Measurements from ENCODE around the gene SETD1A.

The SETD1A gene

GRCh38 chr16:31005350-31006085 lies 48.0 kb downstream of the SETD1A start:
- peaks cover 0 to 2% (median 0%) of the 10 kb centered on the region in 5 donors for H3K9me3 ChIP-seq (ENCODE audit: control insufficient read depth in 5 of 5, low read length in 5 of 5)
- H3K27ac ChIP-seq (ENCODE audit: low read depth, low read length): no peak overlapping the region
- H3K36me3 ChIP-seq (ENCODE audit: control insufficient read depth in 5 of 5, insufficient read depth in 5 of 5, low read length in 5 of 5): no peaks in the 10 kb centered on the region
- peaks cover 0 to 15% (median 0%) of the 10 kb centered on the region in 5 donors for H3K4me1 ChIP-seq (ENCODE audit: control insufficient read depth in 5 of 5, insufficient read depth in 5 of 5, low read length in 5 of 5)
- peaks cover 15 to 25% (median 19%) of the 10 kb centered on the region in 5 donors for H3K27me3 ChIP-seq (ENCODE audit: control insufficient read depth in 5 of 5, insufficient read depth in 4 of 5, low read length in 5 of 5)
- no peak overlapping the region for H3K9ac ChIP-seq (ENCODE audit: low read length in 5 of 5)
- no peak overlapping the region for H3K4me3 ChIP-seq (ENCODE audit: low read depth in 1 of 5, low read length in 5 of 5)

GRCh38 chr16:31006086-31006385 lies 48.5 kb downstream of the SETD1A start:
- no peak overlapping the region for H3K4me3 ChIP-seq (ENCODE audit: low read depth in 1 of 5, low read length in 5 of 5)
- H3K9me3 ChIP-seq (ENCODE audit: control insufficient read depth in 5 of 5, low read length in 5 of 5): peaks cover 0 to 2% (median 0%) of the 10 kb centered on the region in 5 donors
- no peak overlapping the region for H3K27ac ChIP-seq (ENCODE audit: low read depth, low read length)
- peaks cover 15 to 28% (median 23%) of the 10 kb centered on the region in 5 donors for H3K27me3 ChIP-seq (ENCODE audit: control insufficient read depth in 5 of 5, insufficient read depth in 4 of 5, low read length in 5 of 5)
- no peak overlapping the region for H3K9ac ChIP-seq (ENCODE audit: low read length in 5 of 5)
- H3K4me1 ChIP-seq (ENCODE audit: control insufficient read depth in 5 of 5, insufficient read depth in 5 of 5, low read length in 5 of 5): peaks cover 0 to 15% (median 0%) of the 10 kb centered on the region in 5 donors
- no peaks in the 10 kb centered on the region for H3K36me3 ChIP-seq (ENCODE audit: control insufficient read depth in 5 of 5, insufficient read depth in 5 of 5, low read length in 5 of 5)

- H3K4me3 ChIP-seq (ENCODE audit: low read depth in 1 of 5, low read length in 5 of 5): no peak overlapping the region
- H3K27me3 ChIP-seq (ENCODE audit: control insufficient read depth in 5 of 5, insufficient read depth in 4 of 5, low read length in 5 of 5): peaks cover 15 to 34% (median 28%) of the 10 kb centered on the region in 5 donors
- no peak overlapping the region for H3K27ac ChIP-seq (ENCODE audit: low read depth, low read length)
Measured at GRCh38 chr16:31006589-31006988, 49.0 kb downstream of the SETD1A start.

GRCh38 chr16:31007684-31008083 lies 50.1 kb downstream of the SETD1A start:
- Histone ChIP-seq H3K27ac (ENCODE audit: low read depth, low read length) (no peak overlapping the region), H3K9me3 (ENCODE audit: control insufficient read depth in 5 of 5, low read length in 5 of 5) (peaks cover 0 to 2% (median 0%) of the 10 kb centered on the region in 5 donors), H3K27me3 (ENCODE audit: control insufficient read depth in 5 of 5, insufficient read depth in 4 of 5, low read length in 5 of 5) (peaks cover 19 to 40% (median 31%) of the 10 kb centered on the region in 5 donors), H3K4me1 (ENCODE audit: control insufficient read depth in 5 of 5, insufficient read depth in 5 of 5, low read length in 5 of 5) (peaks cover 0 to 2% (median 0%) of the 10 kb centered on the region in 5 donors), H3K36me3 (ENCODE audit: control insufficient read depth in 5 of 5, insufficient read depth in 5 of 5, low read length in 5 of 5) (no peaks in the 10 kb centered on the region), H3K4me3 (ENCODE audit: low read depth in 1 of 5, low read length in 5 of 5) (no peak overlapping the region), H3K9ac (ENCODE audit: low read length in 5 of 5) (no peak overlapping the region)

More at GRCh38 chr16:31006589-31006988, 49.0 kb downstream of the SETD1A start:
- Histone ChIP-seq H3K4me1 (ENCODE audit: control insufficient read depth in 5 of 5, insufficient read depth in 5 of 5, low read length in 5 of 5) (peaks cover 0 to 13% (median 0%) of the 10 kb centered on the region in 5 donors), H3K9me3 (ENCODE audit: control insufficient read depth in 5 of 5, low read length in 5 of 5) (peaks cover 0 to 2% (median 0%) of the 10 kb centered on the region in 5 donors), H3K9ac (ENCODE audit: low read length in 5 of 5) (no peak overlapping the region), H3K36me3 (ENCODE audit: control insufficient read depth in 5 of 5, insufficient read depth in 5 of 5, low read length in 5 of 5) (no peaks in the 10 kb centered on the region)

- no peaks in the 10 kb centered on the region for H3K36me3 ChIP-seq (ENCODE audit: control insufficient read depth in 5 of 5, insufficient read depth in 5 of 5, low read length in 5 of 5)
- peaks cover 19 to 40% (median 31%) of the 10 kb centered on the region in 5 donors for H3K27me3 ChIP-seq (ENCODE audit: control insufficient read depth in 5 of 5, insufficient read depth in 4 of 5, low read length in 5 of 5)
- H3K9me3 ChIP-seq (ENCODE audit: control insufficient read depth in 5 of 5, low read length in 5 of 5): peaks cover 0 to 2% (median 0%) of the 10 kb centered on the region in 5 donors
- H3K4me3 ChIP-seq (ENCODE audit: low read depth in 1 of 5, low read length in 5 of 5): no peak overlapping the region
- H3K27ac ChIP-seq (ENCODE audit: low read depth, low read length): no peak overlapping the region
- no peak overlapping the region for H3K9ac ChIP-seq (ENCODE audit: low read length in 5 of 5)
- H3K4me1 ChIP-seq (ENCODE audit: control insufficient read depth in 5 of 5, insufficient read depth in 5 of 5, low read length in 5 of 5): no peaks in the 10 kb centered on the region
Measured at GRCh38 chr16:31008149-31008548, 50.6 kb downstream of the SETD1A start.

- no peak overlapping the region for H3K9ac ChIP-seq (ENCODE audit: low read length in 5 of 5)
- peaks cover 19 to 40% (median 31%) of the 10 kb centered on the region in 5 donors for H3K27me3 ChIP-seq (ENCODE audit: control insufficient read depth in 5 of 5, insufficient read depth in 4 of 5, low read length in 5 of 5)
- peaks cover 0 to 2% (median 0%) of the 10 kb centered on the region in 5 donors for H3K9me3 ChIP-seq (ENCODE audit: control insufficient read depth in 5 of 5, low read length in 5 of 5)
- H3K4me1 ChIP-seq (ENCODE audit: control insufficient read depth in 5 of 5, insufficient read depth in 5 of 5, low read length in 5 of 5): no peaks in the 10 kb centered on the region
- no peak overlapping the region for H3K4me3 ChIP-seq (ENCODE audit: low read depth in 1 of 5, low read length in 5 of 5)
- H3K36me3 ChIP-seq (ENCODE audit: control insufficient read depth in 5 of 5, insufficient read depth in 5 of 5, low read length in 5 of 5): no peaks in the 10 kb centered on the region
- H3K27ac ChIP-seq (ENCODE audit: low read depth, low read length): no peak overlapping the region
Measured at GRCh38 chr16:31008551-31008950, 51.0 kb downstream of the SETD1A start.

- H3K27me3 ChIP-seq (ENCODE audit: control insufficient read depth in 5 of 5, insufficient read depth in 4 of 5, low read length in 5 of 5): peaks cover 19 to 40% (median 31%) of the 10 kb centered on the region in 5 donors
- H3K27ac ChIP-seq (ENCODE audit: low read depth, low read length): no peak overlapping the region
- H3K9ac ChIP-seq (ENCODE audit: low read length in 5 of 5): no peak overlapping the region
- H3K36me3 ChIP-seq (ENCODE audit: control insufficient read depth in 5 of 5, insufficient read depth in 5 of 5, low read length in 5 of 5): no peaks in the 10 kb centered on the region
- peaks cover 0 to 2% (median 0%) of the 10 kb centered on the region in 5 donors for H3K9me3 ChIP-seq (ENCODE audit: control insufficient read depth in 5 of 5, low read length in 5 of 5)
- no peaks in the 10 kb centered on the region for H3K4me1 ChIP-seq (ENCODE audit: control insufficient read depth in 5 of 5, insufficient read depth in 5 of 5, low read length in 5 of 5)
- H3K4me3 ChIP-seq (ENCODE audit: low read depth in 1 of 5, low read length in 5 of 5): no peak overlapping the region
Measured at GRCh38 chr16:31009120-31009519, 51.6 kb downstream of the SETD1A start.

- Histone ChIP-seq H3K4me1 (ENCODE audit: control insufficient read depth in 5 of 5, insufficient read depth in 5 of 5, low read length in 5 of 5) (no peaks in the 10 kb centered on the region), H3K27me3 (ENCODE audit: control insufficient read depth in 5 of 5, insufficient read depth in 4 of 5, low read length in 5 of 5) (peaks cover 19 to 40% (median 32%) of the 10 kb centered on the region in 5 donors), H3K36me3 (ENCODE audit: control insufficient read depth in 5 of 5, insufficient read depth in 5 of 5, low read length in 5 of 5) (no peaks in the 10 kb centered on the region), H3K27ac (ENCODE audit: low read depth, low read length) (no peak overlapping the region), H3K9ac (ENCODE audit: low read length in 5 of 5) (no peak overlapping the region), H3K4me3 (ENCODE audit: low read depth in 1 of 5, low read length in 5 of 5) (no peak overlapping the region), H3K9me3 (ENCODE audit: control insufficient read depth in 5 of 5, low read length in 5 of 5) (peaks cover 0 to 2% (median 0%) of the 10 kb centered on the region in 5 donors)
Measured at GRCh38 chr16:31009894-31010584, 52.5 kb downstream of the SETD1A start.

- Histone ChIP-seq H3K36me3 (ENCODE audit: control insufficient read depth in 5 of 5, insufficient read depth in 5 of 5, low read length in 5 of 5) (no peaks in the 10 kb centered on the region), H3K4me3 (ENCODE audit: low read depth in 1 of 5, low read length in 5 of 5) (no peak within 1 kb of the TSS), H3K4me1 (ENCODE audit: control insufficient read depth in 5 of 5, insufficient read depth in 5 of 5, low read length in 5 of 5) (no peaks in the 10 kb centered on the region), H3K27ac (ENCODE audit: low read depth, low read length) (no peak within 1 kb of the TSS), H3K9ac (ENCODE audit: low read length in 5 of 5) (no peak within 1 kb of the TSS), H3K9me3 (ENCODE audit: control insufficient read depth in 5 of 5, low read length in 5 of 5) (peaks cover 0 to 2% (median 0%) of the 10 kb centered on the region in 5 donors), H3K27me3 (ENCODE audit: control insufficient read depth in 5 of 5, insufficient read depth in 4 of 5, low read length in 5 of 5) (peaks cover 19 to 40% (median 35%) of the 10 kb centered on the region in 5 donors)
Measured at GRCh38 chr16:31010585-31011325, 53.2 kb downstream of the SETD1A start, which contains the start of gene STX1B. TSS of gene STX1B (minus strand) at chr16:31010638. CDS start at chr16:31010396, 242 bp downstream.
